Thyroid gland (tissue), 4 donors: ENCODE data around the gene POU3F3.

ENCODE experiments used
- POLR2A ChIP-seq, 2 donors: fragments of 450-650 bp; IDR thresholded peaks; one replicate each; pipeline ENCODE4 v1.6.1; 2017; ENCODE audit warnings: antibody characterized with exemption in 2 of 2, mild to moderate bottlenecking in 2 of 2, moderate library complexity in 1 of 2
- TF ChIP-seq, protein P1 (sequence below), 6 experiments: fragments of 200-600 bp in 3 of 6; fragments of 450-650 bp in 3 of 6; sonication (generic) in 3 of 6; IDR thresholded peaks; one replicate each; pipeline ENCODE4 v1.5.1; 2016 to 2019; ENCODE audit warnings: antibody characterized with exemption in 6 of 6, mild to moderate bottlenecking in 2 of 6, inconsistent platforms in 1 of 6, moderate library complexity in 1 of 6

DNA sequence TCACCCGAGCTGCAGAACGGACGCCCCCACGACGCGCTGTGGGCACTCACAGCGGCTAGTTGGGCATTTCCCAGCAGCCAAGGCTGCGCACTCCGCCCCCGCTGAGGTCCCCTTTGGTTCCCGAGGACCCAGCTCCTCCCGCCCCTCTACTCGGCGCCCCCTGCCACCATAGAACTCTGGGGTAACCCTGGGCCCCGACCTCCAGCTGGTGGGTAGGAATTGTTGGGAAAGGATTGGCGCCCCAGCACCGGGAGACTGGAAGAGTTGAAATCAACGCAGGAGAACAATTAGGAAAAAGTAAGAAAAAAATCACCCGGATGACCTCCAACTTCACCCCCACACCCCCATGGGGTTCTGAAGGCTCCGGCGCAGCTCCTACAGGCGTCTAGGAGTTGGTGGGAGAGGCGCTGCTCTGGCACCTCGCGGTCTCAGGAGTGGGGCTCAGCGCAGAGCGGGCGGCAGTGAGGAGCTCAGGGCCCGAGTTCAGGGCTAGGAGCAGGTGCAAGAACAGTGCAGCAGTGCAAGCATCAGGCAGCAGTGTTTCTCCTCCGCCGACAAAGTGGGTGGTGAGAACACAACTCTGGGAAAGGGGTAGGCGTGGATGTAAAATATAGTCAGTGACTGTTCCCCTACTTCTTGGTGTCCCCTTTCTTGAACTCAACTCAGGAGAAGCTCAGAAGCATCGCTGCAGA, 14.0 kb downstream of the POU3F3 start:
- TF ChIP-seq, protein P1, sequence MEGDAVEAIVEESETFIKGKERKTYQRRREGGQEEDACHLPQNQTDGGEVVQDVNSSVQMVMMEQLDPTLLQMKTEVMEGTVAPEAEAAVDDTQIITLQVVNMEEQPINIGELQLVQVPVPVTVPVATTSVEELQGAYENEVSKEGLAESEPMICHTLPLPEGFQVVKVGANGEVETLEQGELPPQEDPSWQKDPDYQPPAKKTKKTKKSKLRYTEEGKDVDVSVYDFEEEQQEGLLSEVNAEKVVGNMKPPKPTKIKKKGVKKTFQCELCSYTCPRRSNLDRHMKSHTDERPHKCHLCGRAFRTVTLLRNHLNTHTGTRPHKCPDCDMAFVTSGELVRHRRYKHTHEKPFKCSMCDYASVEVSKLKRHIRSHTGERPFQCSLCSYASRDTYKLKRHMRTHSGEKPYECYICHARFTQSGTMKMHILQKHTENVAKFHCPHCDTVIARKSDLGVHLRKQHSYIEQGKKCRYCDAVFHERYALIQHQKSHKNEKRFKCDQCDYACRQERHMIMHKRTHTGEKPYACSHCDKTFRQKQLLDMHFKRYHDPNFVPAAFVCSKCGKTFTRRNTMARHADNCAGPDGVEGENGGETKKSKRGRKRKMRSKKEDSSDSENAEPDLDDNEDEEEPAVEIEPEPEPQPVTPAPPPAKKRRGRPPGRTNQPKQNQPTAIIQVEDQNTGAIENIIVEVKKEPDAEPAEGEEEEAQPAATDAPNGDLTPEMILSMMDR (IDR thresholded peaks at IDR 0.05), result no peak
- TF ChIP-seq POLR2A (IDR thresholded peaks at IDR 0.05), result no peak
